Natural killer cell (primary cell): ENCODE results near the gene CLCA2. TPM values are rescaled to one million over a fixed set of nuclear protein-coding genes. Genes with fewer than 3 reads are reported as not detected.

Source experiments
- ATAC-seq, 3 donors: fragments of 150-1000 bp in 2 of 3; fragments of 200-7000 bp in 1 of 3; cut with Tn5 transposase; 1 replicate in 1 of 3; 2 replicates in 2 of 3; pipeline ENCODE4 v1.10.0; 2021; ENCODE audit warnings: mild to moderate bottlenecking in 2 of 3, moderate library complexity in 2 of 3
- DNase-seq, 2 donors: peaks; one replicate each; pipeline versions ENCODE4 v3.0.0 to v3.0.0-alpha.2; 2013 to 2021; ENCODE audit warnings: mixed read lengths in 1 of 2
- H3K27ac ChIP-seq: one replicate; pipeline ENCODE4 v1.5.1; 2013; ENCODE audit warnings: mild to moderate bottlenecking, low read length
- H3K27me3 ChIP-seq: one replicate; pipeline ENCODE4 v1.6.1; 2013; ENCODE audit warnings: low read length; ENCODE audit not compliant: control insufficient read depth, insufficient read depth
- H3K36me3 ChIP-seq: one replicate; pipeline ENCODE4 v1.6.1; 2013; ENCODE audit warnings: low read length; ENCODE audit not compliant: control insufficient read depth, insufficient read depth
- H3K4me1 ChIP-seq: one replicate; pipeline ENCODE4 v1.6.1; 2013; ENCODE audit warnings: low read length; ENCODE audit not compliant: control insufficient read depth, insufficient read depth
- H3K4me3 ChIP-seq: one replicate; pipeline ENCODE4 v1.5.1; 2013; ENCODE audit warnings: low read length
- H3K9me3 ChIP-seq: one replicate; pipeline ENCODE4 v1.6.1; 2013; ENCODE audit warnings: low read length; ENCODE audit not compliant: control insufficient read depth, insufficient read depth
- H3K27ac Mint-ChIP-seq, 2 donors: one replicate each; pipeline ENCODE4 v1.8.0; 2022; ENCODE audit warnings: mild to moderate bottlenecking in 2 of 2, mixed read lengths in 2 of 2, moderate library complexity in 1 of 2
- H3K27me3 Mint-ChIP-seq, 2 donors: one replicate each; pipeline ENCODE4 v1.8.0; 2022; ENCODE audit warnings: low read depth in 2 of 2, mixed read lengths in 2 of 2
- H3K36me3 Mint-ChIP-seq: one replicate; pipeline ENCODE4 v1.8.0; 2022; ENCODE audit warnings: mixed read lengths
- H3K4me1 Mint-ChIP-seq, 2 donors: one replicate each; pipeline ENCODE4 v1.8.0; 2022; ENCODE audit warnings: mixed read lengths in 2 of 2
- H3K4me3 Mint-ChIP-seq: one replicate; pipeline ENCODE4 v1.8.0; 2022; ENCODE audit warnings: mild to moderate bottlenecking, moderate library complexity, mixed read lengths
- H3K9me3 Mint-ChIP-seq, 2 donors: one replicate each; pipeline ENCODE4 v1.8.0; 2022; ENCODE audit warnings: mixed read lengths in 2 of 2
- CTCF ChIP-seq: fragments of 200-600 bp; IDR thresholded peaks from one replicate; pipeline ENCODE4 v1.8.0; 2022; ENCODE audit warnings: antibody characterized with exemption
- WGBS: methylation state at CpG from one replicate; pipeline ENCODE4 v1.1.7; 2013; ENCODE audit warnings: missing lambda C conversion rate; ENCODE audit not compliant: insufficient coverage; 5-methylcytosine and 5-hydroxymethylcytosine counted together
- intact Hi-C: fragments of 100-400 bp; cut with micrococcal nuclease; formaldehyde crosslinking; loops from one replicate; pipeline ENCODE4 v1.14.2; 2022
- total RNA-seq, 4 donors: library from RNA; stranded (reverse); fragments of 120-200 nt in 1 of 4; gene quantifications; one replicate each; pipeline versions ENCODE4 v1.2.3 to v1.2.4, GENCODE V29; 2013 to 2022

CLCA2 gene
- total RNA-seq, 3 donors from 2014 or later (not counting 1 experiment from before 2014, with no cell fraction given): not detected

- WGBS: 81% methylated on average over 3 of the region's 5 CpGs
These were observed 54.6 kb downstream of the CLCA2 start for GRCh38 chr1:86478416-86479156.

GRCh38 chr1:86481966-86482365 lies 58.0 kb downstream of the CLCA2 start:
- Histone ChIP-seq H3K4me3 (no peak overlapping the region), H3K27ac (no peak overlapping the region), H3K9me3 (no peaks in the 10 kb centered on the region), H3K4me1 (no peaks in the 10 kb centered on the region), H3K27me3 (no peaks in the 10 kb centered on the region), H3K36me3 (no peaks in the 10 kb centered on the region)
- TF ChIP-seq CTCF: no peak
- no peak for DNase-seq
- intact Hi-C loops: no loop called here
- Mint-ChIP-seq H3K9me3 (no peaks in the 10 kb centered on the region), H3K36me3 (no peaks in the 10 kb centered on the region), H3K27ac (no peak overlapping the region), H3K27me3 (peaks cover 11 to 12% of the 10 kb centered on the region in 2 donors), H3K4me1 (no peaks in the 10 kb centered on the region), H3K4me3 (no peak overlapping the region)
- WGBS: 100% methylated on average over 1 of the region's 4 CpGs
- ATAC-seq: no peak

More at GRCh38 chr1:86478416-86479156, 54.6 kb downstream of the CLCA2 start:
- intact Hi-C loops: loop anchor here (10.0 kb wide), 1 partner anchor 266 kb away; no protein-coding TSS in a partner anchor
- no peaks in the 10 kb centered on the region for H3K9me3 ChIP-seq
- no peak overlapping the region for H3K27ac ChIP-seq
- no peaks in the 10 kb centered on the region for H3K36me3 Mint-ChIP-seq
- no peak overlapping the region for H3K27ac Mint-ChIP-seq
- no peak for DNase-seq
- no peaks in the 10 kb centered on the region for H3K4me1 Mint-ChIP-seq
- H3K4me3 ChIP-seq: no peak overlapping the region
- H3K4me3 Mint-ChIP-seq: no peak overlapping the region
- H3K4me1 ChIP-seq: no peaks in the 10 kb centered on the region
- no peaks in the 10 kb centered on the region for H3K9me3 Mint-ChIP-seq
- no peak for ATAC-seq
- TF ChIP-seq CTCF: no peak
- H3K27me3 Mint-ChIP-seq: peaks cover 2 to 3% of the 10 kb centered on the region in 2 donors
- no peaks in the 10 kb centered on the region for H3K27me3 ChIP-seq
- H3K36me3 ChIP-seq: no peaks in the 10 kb centered on the region

- no peak for TF ChIP-seq CTCF
- no peaks in the 10 kb centered on the region for H3K4me1 Mint-ChIP-seq
- no peak overlapping the region for H3K27ac Mint-ChIP-seq
- no peak overlapping the region for H3K4me3 Mint-ChIP-seq
- no peaks in the 10 kb centered on the region for H3K9me3 Mint-ChIP-seq
- WGBS: 87% methylated on average over 4 of the region's 4 CpGs
- H3K27ac ChIP-seq: no peak overlapping the region
- no peaks in the 10 kb centered on the region for H3K4me1 ChIP-seq
- peaks cover 11 to 12% of the 10 kb centered on the region in 2 donors for H3K27me3 Mint-ChIP-seq
- H3K27me3 ChIP-seq: no peaks in the 10 kb centered on the region
- DNase-seq (no peak), ATAC-seq (peak in 1 of 3 donors; percentile 32)
- no peak overlapping the region for H3K4me3 ChIP-seq
- intact Hi-C loops: no loop called here
- no peaks in the 10 kb centered on the region for H3K36me3 Mint-ChIP-seq
- no peaks in the 10 kb centered on the region for H3K36me3 ChIP-seq
- no peaks in the 10 kb centered on the region for H3K9me3 ChIP-seq
These were observed 63.3 kb downstream of the CLCA2 start for GRCh38 chr1:86487131-86487810.
